ENCODE data around the gene ZNF514.

- no peak for TF ChIP-seq POLR2A (IDR thresholded peaks at IDR 0.05)
- TF ChIP-seq CTCF (IDR thresholded peaks at IDR 0.05): no peak
Observed at GRCh38 chr2:95121093-95121406, 38.6 kb downstream of the ZNF514 start.

Measured in right lobe of liver (tissue), 4 donors.